Sigmoid colon (tissue), 4 donors: ENCODE results near the gene CARD10.
A peak's percentile ranks its signal among the peaks of the same experiment; 100 is the strongest.

ENCODE experiments used
- POLR2AphosphoS5 ChIP-seq, 4 donors: sonication (generic); formaldehyde crosslinking; IDR thresholded peaks; one replicate each; pipeline ENCODE4 v1.6.1; 2017; ENCODE audit warnings: antibody characterized with exemption in 4 of 4
- TF ChIP-seq, protein P1 (sequence below), 4 experiments: fragments of 450-650 bp in 3 of 4; fragments of 200-600 bp in 1 of 4; IDR thresholded peaks; one replicate each; pipeline ENCODE4 v1.5.1; 2016 to 2019; ENCODE audit warnings: antibody characterized with exemption in 4 of 4, mild to moderate bottlenecking in 3 of 4, moderate library complexity in 2 of 4

DNA sequence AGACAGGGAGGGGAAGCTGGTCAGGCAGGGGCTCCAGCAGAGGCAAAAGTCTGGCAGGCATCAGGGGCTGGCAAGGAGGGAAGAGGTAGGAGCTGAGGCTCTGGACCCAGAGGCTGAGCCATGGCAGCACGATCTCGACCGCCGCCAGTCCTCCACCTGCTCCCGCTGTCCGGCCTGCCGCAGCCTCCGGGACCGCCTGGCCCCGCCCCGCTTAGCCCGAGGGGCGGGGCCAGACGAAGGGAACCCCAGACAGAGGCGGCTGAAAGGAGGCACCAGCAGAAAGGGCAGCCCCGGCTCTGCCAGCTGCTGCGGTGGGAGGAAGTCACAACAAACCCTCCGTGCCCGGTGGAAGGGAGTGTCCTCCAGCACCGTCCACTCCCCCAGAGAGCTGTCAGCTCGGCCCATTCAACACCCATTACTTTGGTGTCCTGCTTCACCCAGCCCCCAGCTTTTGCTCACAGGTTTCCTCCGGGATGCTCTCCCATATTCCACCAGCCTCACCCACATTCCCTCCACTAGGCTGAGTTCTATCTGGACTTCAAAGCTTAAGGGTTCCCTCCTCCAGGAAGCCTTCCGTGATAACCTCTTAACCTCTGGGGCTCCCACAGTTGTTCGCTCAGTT lies 32.9 kb downstream of the CARD10 start, which contains the start of gene MFNG:
- TF ChIP-seq, protein P1, sequence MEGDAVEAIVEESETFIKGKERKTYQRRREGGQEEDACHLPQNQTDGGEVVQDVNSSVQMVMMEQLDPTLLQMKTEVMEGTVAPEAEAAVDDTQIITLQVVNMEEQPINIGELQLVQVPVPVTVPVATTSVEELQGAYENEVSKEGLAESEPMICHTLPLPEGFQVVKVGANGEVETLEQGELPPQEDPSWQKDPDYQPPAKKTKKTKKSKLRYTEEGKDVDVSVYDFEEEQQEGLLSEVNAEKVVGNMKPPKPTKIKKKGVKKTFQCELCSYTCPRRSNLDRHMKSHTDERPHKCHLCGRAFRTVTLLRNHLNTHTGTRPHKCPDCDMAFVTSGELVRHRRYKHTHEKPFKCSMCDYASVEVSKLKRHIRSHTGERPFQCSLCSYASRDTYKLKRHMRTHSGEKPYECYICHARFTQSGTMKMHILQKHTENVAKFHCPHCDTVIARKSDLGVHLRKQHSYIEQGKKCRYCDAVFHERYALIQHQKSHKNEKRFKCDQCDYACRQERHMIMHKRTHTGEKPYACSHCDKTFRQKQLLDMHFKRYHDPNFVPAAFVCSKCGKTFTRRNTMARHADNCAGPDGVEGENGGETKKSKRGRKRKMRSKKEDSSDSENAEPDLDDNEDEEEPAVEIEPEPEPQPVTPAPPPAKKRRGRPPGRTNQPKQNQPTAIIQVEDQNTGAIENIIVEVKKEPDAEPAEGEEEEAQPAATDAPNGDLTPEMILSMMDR (IDR thresholded peaks at IDR 0.05), result no peak
- peak in 1 of 4 donors; percentile 15 for TF ChIP-seq POLR2AphosphoS5 (IDR thresholded peaks at IDR 0.05)
